Measurements from ENCODE around the gene CDK11B.
"Not testable (repeated sequence)": the region's sequence is repeated elsewhere in the genome, so short reads cannot be mapped to it uniquely, and the experiment has no call there.

Gene CDK11B

GRCh38 chr1:1662392-1662791, 3.6 kb upstream of the CDK11B start:
- not testable (repeated sequence) for DNase-seq (ENCODE audit: low spot score)

- DNase-seq (ENCODE audit: low spot score): not testable (repeated sequence)
Measured at GRCh38 chr1:1648265-1648664, 10.5 kb downstream of the CDK11B start.

- DNase-seq (ENCODE audit: low spot score): not testable (repeated sequence)
Measured at GRCh38 chr1:1647567-1648241, 11.1 kb downstream of the CDK11B start.

GRCh38 chr1:1646326-1646725, 12.5 kb downstream of the CDK11B start:
- not testable (repeated sequence) for DNase-seq (ENCODE audit: low spot score)

- DNase-seq (ENCODE audit: low spot score): not testable (repeated sequence)
Measured at GRCh38 chr1:1640711-1641461, 17.9 kb downstream of the CDK11B start.

GRCh38 chr1:1640081-1640480, 18.7 kb downstream of the CDK11B start:
- not testable (repeated sequence) for DNase-seq (ENCODE audit: low spot score)

- DNase-seq (ENCODE audit: low spot score): not testable (repeated sequence)
Measured at GRCh38 chr1:1639368-1639767, 19.4 kb downstream of the CDK11B start.

GRCh38 chr1:1638528-1638927, 20.3 kb downstream of the CDK11B start:
- DNase-seq (ENCODE audit: low spot score): not testable (repeated sequence)

GRCh38 chr1:1637479-1637875, 21.3 kb downstream of the CDK11B start:
- DNase-seq (ENCODE audit: low spot score): not testable (repeated sequence)

- not testable (repeated sequence) for DNase-seq (ENCODE audit: low spot score)
Measured at GRCh38 chr1:1636621-1637478, 22.0 kb downstream of the CDK11B start.

- DNase-seq (ENCODE audit: low spot score): not testable (repeated sequence)
Measured at GRCh38 chr1:1634613-1635012, 24.2 kb downstream of the CDK11B start.

- DNase-seq (ENCODE audit: low spot score): not testable (repeated sequence)
Measured at GRCh38 chr1:1633409-1633808, 25.4 kb downstream of the CDK11B start.

GRCh38 chr1:1631782-1632420, 26.9 kb downstream of the CDK11B start, which contains the start of gene MMP23B:
Gene MMP23B, plus strand, starts transcription at chr1:1632173. Its CDS starts 46 bp downstream, at chr1:1632219.
- DNase-seq (ENCODE audit: low spot score): peak; percentile 53

GRCh38 chr1:1630965-1631781, 27.6 kb downstream of the CDK11B start:
- DNase-seq (ENCODE audit: low spot score): no peak

- DNase-seq (ENCODE audit: low spot score): no peak
Measured at GRCh38 chr1:1630191-1630964, 28.4 kb downstream of the CDK11B start.

- no peak for DNase-seq (ENCODE audit: low spot score)
Measured at GRCh38 chr1:1629430-1630190, 29.2 kb downstream of the CDK11B start.

GRCh38 chr1:1628754-1629429, 29.9 kb downstream of the CDK11B start:
- DNase-seq (ENCODE audit: low spot score): no peak

GRCh38 chr1:1627829-1628753, 30.7 kb downstream of the CDK11B start:
- DNase-seq (ENCODE audit: low spot score): no peak

Data from hepatic stellate cell (primary cell).